ENCODE data around the gene CA4.
"Not testable (repeated sequence)": the region's sequence is repeated elsewhere in the genome, so short reads cannot be mapped to it uniquely, and the experiment has no call there.

DNA sequence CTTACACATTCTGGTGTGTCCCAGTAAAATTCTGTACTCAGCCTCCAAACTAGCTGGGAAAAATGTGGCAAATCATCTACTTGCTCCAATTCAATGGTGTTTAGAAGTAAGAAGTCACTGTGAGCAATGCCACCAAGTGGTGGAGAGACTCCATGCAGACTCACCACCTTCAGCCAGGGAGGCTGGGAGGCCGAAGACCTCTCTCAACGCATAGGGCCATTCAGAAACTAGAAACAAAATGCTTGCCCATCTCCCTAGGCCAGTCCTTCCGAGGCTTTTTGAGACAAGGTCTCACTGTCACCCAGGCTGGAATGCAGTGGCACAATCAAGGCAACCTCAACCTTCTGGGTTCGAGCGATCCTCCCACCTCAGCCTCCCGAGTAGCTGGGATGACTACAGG is 25.0 kb downstream of the CA4 start:
- TF ChIP-seq RAD21 (IDR thresholded peaks at IDR 0.05; ENCODE audit: low read depth) = peak; percentile 11; the same call in 1 of the 2 replicates
- not testable (repeated sequence) for TF ChIP-seq TEAD4 (IDR thresholded peaks at IDR 0.05); TCF12 (IDR thresholded peaks at IDR 0.05; ENCODE audit: low read depth); YY1 (IDR thresholded peaks at IDR 0.05; ENCODE audit: low read depth); CREB1 (IDR thresholded peaks at IDR 0.05; ENCODE audit: low read depth); CEBPB (IDR thresholded peaks at IDR 0.05); NFIC (IDR thresholded peaks at IDR 0.05); EP300 (IDR thresholded peaks at IDR 0.05; ENCODE audit: borderline replicate concordance); TAF1 (IDR thresholded peaks at IDR 0.05; ENCODE audit: low read depth); FOXM1 (IDR thresholded peaks at IDR 0.05; ENCODE audit: borderline replicate concordance, low read depth); ZBTB7A (IDR thresholded peaks at IDR 0.05; ENCODE audit: low read depth)
- TF ChIP-seq, protein P1, sequence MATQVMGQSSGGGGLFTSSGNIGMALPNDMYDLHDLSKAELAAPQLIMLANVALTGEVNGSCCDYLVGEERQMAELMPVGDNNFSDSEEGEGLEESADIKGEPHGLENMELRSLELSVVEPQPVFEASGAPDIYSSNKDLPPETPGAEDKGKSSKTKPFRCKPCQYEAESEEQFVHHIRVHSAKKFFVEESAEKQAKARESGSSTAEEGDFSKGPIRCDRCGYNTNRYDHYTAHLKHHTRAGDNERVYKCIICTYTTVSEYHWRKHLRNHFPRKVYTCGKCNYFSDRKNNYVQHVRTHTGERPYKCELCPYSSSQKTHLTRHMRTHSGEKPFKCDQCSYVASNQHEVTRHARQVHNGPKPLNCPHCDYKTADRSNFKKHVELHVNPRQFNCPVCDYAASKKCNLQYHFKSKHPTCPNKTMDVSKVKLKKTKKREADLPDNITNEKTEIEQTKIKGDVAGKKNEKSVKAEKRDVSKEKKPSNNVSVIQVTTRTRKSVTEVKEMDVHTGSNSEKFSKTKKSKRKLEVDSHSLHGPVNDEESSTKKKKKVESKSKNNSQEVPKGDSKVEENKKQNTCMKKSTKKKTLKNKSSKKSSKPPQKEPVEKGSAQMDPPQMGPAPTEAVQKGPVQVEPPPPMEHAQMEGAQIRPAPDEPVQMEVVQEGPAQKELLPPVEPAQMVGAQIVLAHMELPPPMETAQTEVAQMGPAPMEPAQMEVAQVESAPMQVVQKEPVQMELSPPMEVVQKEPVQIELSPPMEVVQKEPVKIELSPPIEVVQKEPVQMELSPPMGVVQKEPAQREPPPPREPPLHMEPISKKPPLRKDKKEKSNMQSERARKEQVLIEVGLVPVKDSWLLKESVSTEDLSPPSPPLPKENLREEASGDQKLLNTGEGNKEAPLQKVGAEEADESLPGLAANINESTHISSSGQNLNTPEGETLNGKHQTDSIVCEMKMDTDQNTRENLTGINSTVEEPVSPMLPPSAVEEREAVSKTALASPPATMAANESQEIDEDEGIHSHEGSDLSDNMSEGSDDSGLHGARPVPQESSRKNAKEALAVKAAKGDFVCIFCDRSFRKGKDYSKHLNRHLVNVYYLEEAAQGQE (IDR thresholded peaks at IDR 0.05; ENCODE audit: low read depth) = not testable (repeated sequence)
- TF ChIP-seq, protein P2, sequence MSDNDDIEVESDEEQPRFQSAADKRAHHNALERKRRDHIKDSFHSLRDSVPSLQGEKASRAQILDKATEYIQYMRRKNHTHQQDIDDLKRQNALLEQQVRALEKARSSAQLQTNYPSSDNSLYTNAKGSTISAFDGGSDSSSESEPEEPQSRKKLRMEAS (IDR thresholded peaks at IDR 0.05) = not testable (repeated sequence)

All from Ishikawa (cell line).